ENCODE data around the gene JPT1.
A peak's percentile ranks its signal among the peaks of the same experiment; 100 is the strongest.
"Not testable (repeated sequence)": the region's sequence is repeated elsewhere in the genome, so short reads cannot be mapped to it uniquely, and the experiment has no call there.

Gene JPT1

GRCh38 chr17:75158480-75158879, 4.2 kb upstream of the JPT1 start:
- not testable (repeated sequence) for DNase-seq (ENCODE audit: low read depth in 2 of 2)

- DNase-seq (ENCODE audit: low read depth in 2 of 2): no peak
Measured at GRCh38 chr17:75155191-75155601, 884 bp upstream of the JPT1 start.

DNA sequence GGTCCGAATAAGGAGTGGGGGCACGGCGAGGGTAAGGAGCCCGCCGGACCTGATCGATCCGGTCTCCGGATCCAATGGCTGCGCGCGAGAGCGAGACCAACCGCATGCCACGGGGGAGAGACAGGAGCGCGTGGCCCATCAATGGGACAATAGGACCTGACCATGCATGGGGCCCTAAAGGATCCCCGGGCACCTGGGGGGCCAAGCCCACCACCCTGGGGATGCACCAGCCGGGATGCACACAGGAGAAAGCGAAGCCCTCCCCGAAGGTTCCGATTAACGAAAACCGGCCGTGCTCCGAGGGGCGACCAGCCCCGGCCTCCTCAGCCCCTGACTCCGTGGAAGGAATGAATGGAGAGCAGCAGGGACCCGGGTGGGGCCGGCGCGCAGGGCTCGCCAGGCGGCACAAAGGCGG, 525 bp downstream of the JPT1 start:
- no peak for DNase-seq (ENCODE audit: low read depth in 2 of 2)

GRCh38 chr17:75152922-75153779, 1.2 kb downstream of the JPT1 start:
- no peak for DNase-seq (ENCODE audit: low read depth in 2 of 2)

GRCh38 chr17:75152523-75152921, 1.8 kb downstream of the JPT1 start:
- no peak for DNase-seq (ENCODE audit: low read depth in 2 of 2)

GRCh38 chr17:75151930-75152329, 2.4 kb downstream of the JPT1 start:
- DNase-seq (ENCODE audit: low read depth in 2 of 2): no peak

- DNase-seq (ENCODE audit: low read depth in 2 of 2): no peak
Measured at GRCh38 chr17:75147878-75148546, 6.3 kb downstream of the JPT1 start.

DNA sequence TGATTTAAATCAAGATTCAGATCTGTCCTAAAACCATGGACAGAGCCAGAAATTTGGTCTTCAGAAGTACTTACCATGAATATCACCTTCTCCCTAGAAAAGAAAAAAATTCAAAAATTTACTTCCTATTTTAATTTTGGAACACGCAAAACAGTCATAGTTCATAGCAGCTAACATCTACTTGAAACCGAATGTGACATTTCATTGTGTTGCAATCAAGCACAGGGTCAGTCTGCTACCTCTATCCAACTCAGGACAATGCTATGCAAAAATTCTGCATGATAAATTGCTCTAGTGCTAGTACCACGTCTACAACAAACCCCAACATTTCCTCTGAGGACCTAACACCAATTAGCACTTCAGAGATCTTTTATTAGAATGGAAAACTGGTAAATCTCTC, 7.7 kb downstream of the JPT1 start:
- DNase-seq (ENCODE audit: low read depth in 2 of 2): no peak

- DNase-seq (ENCODE audit: low read depth in 2 of 2): no peak
Measured at GRCh38 chr17:75144816-75145512, 9.3 kb downstream of the JPT1 start.

- DNase-seq (ENCODE audit: low read depth in 2 of 2): no peak
Measured at GRCh38 chr17:75142236-75142971, 11.9 kb downstream of the JPT1 start.

GRCh38 chr17:75138519-75138918, 15.8 kb downstream of the JPT1 start:
- DNase-seq (ENCODE audit: low read depth in 2 of 2): no peak

- DNase-seq (ENCODE audit: low read depth in 2 of 2): not testable (repeated sequence)
Measured at GRCh38 chr17:75137762-75138161, 16.6 kb downstream of the JPT1 start.

- no peak for DNase-seq (ENCODE audit: low read depth in 2 of 2)
Measured at GRCh38 chr17:75135946-75136345, 18.4 kb downstream of the JPT1 start.

GRCh38 chr17:75135452-75135851, 18.9 kb downstream of the JPT1 start:
- no peak for DNase-seq (ENCODE audit: low read depth in 2 of 2)

- DNase-seq (ENCODE audit: low read depth in 2 of 2): not testable (repeated sequence)
Measured at GRCh38 chr17:75133607-75134347, 20.5 kb downstream of the JPT1 start.

DNA sequence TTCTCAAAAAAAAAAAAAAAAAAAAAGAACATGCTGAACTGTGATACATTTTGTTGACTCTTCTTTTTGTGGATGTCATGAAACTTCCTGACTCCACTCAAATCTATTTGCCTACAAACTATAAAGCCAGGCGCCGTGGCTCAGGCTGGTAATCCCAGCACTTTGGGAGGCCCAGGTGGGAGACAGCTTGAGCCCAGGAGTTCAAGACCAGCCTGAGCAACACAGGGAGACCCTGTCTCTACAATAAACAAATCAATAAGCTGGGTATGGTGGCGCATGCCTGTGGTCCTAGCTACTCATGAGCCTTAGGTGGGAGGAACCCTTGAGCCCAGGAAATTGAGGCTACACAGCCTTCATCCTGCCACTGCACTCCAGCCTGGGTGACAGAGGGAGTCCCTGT, 21.3 kb downstream of the JPT1 start:
- no peak for DNase-seq (ENCODE audit: low read depth in 2 of 2)

DNA sequence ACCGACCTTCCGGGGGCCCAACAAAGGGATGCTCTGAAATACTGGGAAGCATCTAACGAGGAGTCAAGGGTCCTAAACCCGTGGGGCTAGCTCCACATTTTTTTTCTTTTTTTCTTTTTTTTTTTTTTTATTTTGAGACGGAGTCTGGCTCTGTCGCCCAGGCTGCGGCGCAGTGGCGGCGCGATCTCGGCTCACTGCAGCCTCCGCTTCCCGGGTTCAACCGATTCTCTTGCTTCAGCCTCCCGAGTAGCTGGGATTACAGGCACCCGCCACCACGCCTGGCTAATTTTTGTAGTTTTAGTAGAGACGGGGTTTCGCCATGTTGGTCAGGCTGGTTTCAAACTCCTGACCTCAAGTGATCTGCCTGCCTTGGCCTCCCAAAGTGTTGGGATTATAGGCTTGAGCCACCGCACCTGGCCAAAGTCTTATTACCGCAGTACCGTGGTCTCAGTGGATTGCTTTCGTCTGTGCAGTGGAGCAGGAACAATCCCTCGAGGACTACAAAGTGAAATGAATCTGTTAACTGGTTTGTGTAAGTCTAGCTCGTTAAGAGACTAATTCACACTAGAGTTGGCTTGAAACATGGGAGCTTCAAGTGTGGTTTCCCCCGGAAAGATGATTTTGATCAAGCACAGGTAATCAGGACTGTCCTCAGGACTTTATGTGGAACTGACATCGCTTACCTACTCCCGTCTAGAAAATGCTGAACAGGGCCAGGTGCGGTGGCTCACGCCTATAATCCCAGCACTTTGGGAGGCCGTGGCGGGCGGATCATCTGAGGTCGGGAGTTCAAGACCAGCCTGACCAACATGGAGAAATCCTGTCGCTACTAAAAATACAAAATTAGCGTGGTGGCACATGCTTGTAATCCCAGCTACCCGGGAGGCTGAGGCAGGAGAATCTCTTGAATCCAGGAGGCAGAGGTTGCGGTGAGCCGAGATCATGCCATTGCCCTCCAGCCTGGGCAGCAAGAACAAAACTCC, 22.0 kb downstream of the JPT1 start:
- DNase-seq (ENCODE audit: low read depth in 2 of 2): not testable (repeated sequence)

DNA sequence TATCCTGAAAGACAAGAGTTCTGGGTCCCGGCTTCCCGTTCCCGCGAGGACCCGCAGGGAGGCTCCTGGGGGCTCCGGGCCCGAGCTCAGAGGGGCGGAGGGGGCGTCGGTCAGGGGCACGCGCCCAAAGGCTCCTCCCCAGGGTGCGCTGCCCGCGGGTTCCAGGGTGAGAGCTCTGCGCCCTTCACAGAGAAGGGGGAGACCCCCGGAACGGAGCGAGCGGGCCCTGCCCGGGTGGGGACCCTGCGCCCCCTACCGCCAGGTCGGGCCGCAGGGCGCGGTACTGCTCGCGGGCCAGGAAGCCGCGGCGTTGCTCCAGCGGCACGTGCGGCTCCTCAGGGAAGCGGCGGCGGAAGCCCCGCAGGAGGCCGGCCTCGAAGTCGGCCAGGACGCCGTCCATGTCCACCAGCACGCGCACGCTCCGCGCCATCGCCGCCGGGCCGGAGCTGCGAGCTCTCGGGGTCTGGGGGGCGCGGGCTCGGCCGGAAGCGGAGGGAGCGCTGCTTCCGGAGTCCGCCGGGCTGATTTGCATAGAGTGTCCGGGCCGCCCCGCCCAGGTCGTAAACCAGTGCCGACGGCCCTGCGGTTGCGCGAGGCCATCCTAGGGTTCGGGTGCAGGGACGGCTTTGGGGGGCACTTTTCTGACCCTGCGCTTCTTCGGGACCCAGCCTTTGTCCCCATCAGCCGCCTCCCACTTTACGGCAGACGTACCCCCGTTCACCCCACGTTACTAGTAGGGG, 22.9 kb downstream of the JPT1 start, which contains the start of gene NT5C:
NT5C (minus strand) TSS at position 465 of the 740 bp plus-strand sequence; CDS start at position 430, 35 bp downstream.
- DNase-seq (ENCODE audit: low read depth in 2 of 2): peak; percentile 72 to 78
